Prostate gland (tissue), 2 donors: ENCODE measurements around the gene MTRFR. TPM values are rescaled to one million over a fixed set of nuclear protein-coding genes. Genes with fewer than 3 reads are reported as not detected.
A peak's percentile ranks its signal among the peaks of the same experiment; 100 is the strongest.

Experiments
- DNase-seq: peaks from one replicate; pipeline ENCODE4 v3.0.0-alpha.2; 2019; ENCODE audit warnings: low spot score
- H3K27ac ChIP-seq, 2 donors: fragments of 200-600 bp; sonication (generic); 2 replicates each; pipeline ENCODE4 v1.5.1; 2017 to 2019
- H3K27me3 ChIP-seq: fragments of 200-600 bp; sonication (generic); replicated peaks from 2 replicates; pipeline ENCODE4 v1.5.1; 2019; ENCODE audit not compliant: insufficient read depth
- H3K36me3 ChIP-seq, 2 donors: fragments of 200-600 bp; sonication (generic); 1 replicate in 1 of 2; 2 replicates in 1 of 2; pipeline versions ENCODE4 v1.5.1 to v1.8.1; 2017 to 2019
- H3K4me1 ChIP-seq: fragments of 200-600 bp; sonication (generic); replicated peaks from 2 replicates; pipeline ENCODE4 v1.5.1; 2019
- H3K4me3 ChIP-seq, 2 donors: fragments of 200-600 bp; sonication (generic); 2 replicates each; pipeline ENCODE4 v1.5.1; 2017 to 2019
- H3K9me3 ChIP-seq: fragments of 200-600 bp; sonication (generic); 2 replicates; pipeline ENCODE4 v1.5.1; 2017
- POLR2A ChIP-seq: fragments of 450-650 bp; IDR thresholded peaks from one replicate; pipeline ENCODE4 v1.6.1; 2016; ENCODE audit warnings: antibody characterized with exemption, mild to moderate bottlenecking
- POLR2AphosphoS5 ChIP-seq: sonication (generic); formaldehyde crosslinking; IDR thresholded peaks from one replicate; pipeline ENCODE4 v1.6.1; 2017; ENCODE audit warnings: antibody characterized with exemption
- WGBS: methylation state at CpG from one replicate; pipeline ENCODE4 v1.1.5; 2018; 5-methylcytosine and 5-hydroxymethylcytosine counted together
- intact Hi-C: fragments of 100-400 bp; cut with DNase I; formaldehyde crosslinking; loops from one replicate; pipeline ENCODE4 v1.14.2; 2022
- total RNA-seq, 2 donors: library from RNA; depleted of rRNA; stranded (reverse); fragments of >200 nt; gene quantifications; one replicate each; pipeline ENCODE4 v1.1.0, GENCODE V29; 2016
- TF ChIP-seq, protein P1 (sequence below), 4 experiments: fragments of 200-600 bp in 2 of 4; fragments of 450-650 bp in 2 of 4; sonication (generic) in 2 of 4; IDR thresholded peaks; 1 replicate in 3 of 4; 2 replicates in 1 of 4; pipeline ENCODE4 v1.5.1; 2016 to 2019; ENCODE audit warnings: antibody characterized with exemption in 4 of 4, mild to moderate bottlenecking in 2 of 4, moderate library complexity in 2 of 4

The MTRFR gene
- total RNA-seq, 2 donors from 2014 or later, result 18.3 to 26.7 TPM

DNA sequence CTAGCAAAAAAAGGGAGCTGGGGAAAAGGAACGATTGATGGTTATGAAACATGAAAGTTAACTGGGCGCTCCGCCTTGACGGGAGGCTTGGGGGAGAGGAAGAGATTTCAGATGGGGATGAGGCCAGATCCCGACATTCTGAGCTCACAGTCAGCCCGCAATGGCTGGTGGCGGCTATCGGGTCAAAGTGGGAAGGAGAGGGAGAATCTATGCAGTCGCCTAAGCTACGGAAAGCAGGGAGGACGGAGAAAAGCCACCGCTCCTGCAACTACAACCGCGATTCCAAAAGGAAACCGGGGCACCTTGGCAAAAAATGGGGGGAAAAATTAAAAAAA is 797 bp upstream of the MTRFR start:
- no peaks in the 10 kb centered on the region for H3K36me3 ChIP-seq
- DNase-seq, result peak; percentile 20
- intact Hi-C loops, result loop anchor here (2.0 to 10.0 kb wide), 4 partner anchors 82 to 368 kb away; partner anchors contain the start of genes ARL6IP4 and PITPNM2
- TF ChIP-seq POLR2A (no peak), POLR2AphosphoS5 (no peak)
- TF ChIP-seq, protein P1, sequence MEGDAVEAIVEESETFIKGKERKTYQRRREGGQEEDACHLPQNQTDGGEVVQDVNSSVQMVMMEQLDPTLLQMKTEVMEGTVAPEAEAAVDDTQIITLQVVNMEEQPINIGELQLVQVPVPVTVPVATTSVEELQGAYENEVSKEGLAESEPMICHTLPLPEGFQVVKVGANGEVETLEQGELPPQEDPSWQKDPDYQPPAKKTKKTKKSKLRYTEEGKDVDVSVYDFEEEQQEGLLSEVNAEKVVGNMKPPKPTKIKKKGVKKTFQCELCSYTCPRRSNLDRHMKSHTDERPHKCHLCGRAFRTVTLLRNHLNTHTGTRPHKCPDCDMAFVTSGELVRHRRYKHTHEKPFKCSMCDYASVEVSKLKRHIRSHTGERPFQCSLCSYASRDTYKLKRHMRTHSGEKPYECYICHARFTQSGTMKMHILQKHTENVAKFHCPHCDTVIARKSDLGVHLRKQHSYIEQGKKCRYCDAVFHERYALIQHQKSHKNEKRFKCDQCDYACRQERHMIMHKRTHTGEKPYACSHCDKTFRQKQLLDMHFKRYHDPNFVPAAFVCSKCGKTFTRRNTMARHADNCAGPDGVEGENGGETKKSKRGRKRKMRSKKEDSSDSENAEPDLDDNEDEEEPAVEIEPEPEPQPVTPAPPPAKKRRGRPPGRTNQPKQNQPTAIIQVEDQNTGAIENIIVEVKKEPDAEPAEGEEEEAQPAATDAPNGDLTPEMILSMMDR (IDR thresholded peaks at IDR 0.05), result no peak
- peak overlapping the region; percentile 55 to 73 for H3K4me3 ChIP-seq
- H3K27ac ChIP-seq, result peak overlapping the region; percentile 80 to 89
- peaks cover 16% of the 10 kb centered on the region for H3K4me1 ChIP-seq
- H3K9me3 ChIP-seq, result no peaks in the 10 kb centered on the region
- WGBS, result under 1% methylated on average over 15 of the region's 15 CpGs
- no peaks in the 10 kb centered on the region for H3K27me3 ChIP-seq

- intact Hi-C loops, result loop anchor here (2.0 to 10.0 kb wide), 4 partner anchors 83 to 369 kb away; partner anchors contain the start of genes ARL6IP4 and PITPNM2
- H3K27ac ChIP-seq, result peak overlapping the region; percentile 85 to 89
- peak overlapping the region; percentile 55 to 73 for H3K4me3 ChIP-seq
- WGBS, result 6% methylated on average over 38 of the region's 42 CpGs
- no peak for DNase-seq
- peaks cover 16% of the 10 kb centered on the region for H3K4me1 ChIP-seq
- TF ChIP-seq, protein P1 (IDR thresholded peaks at IDR 0.05), result peak in 1 of 4 experiments; percentile 24
- TF ChIP-seq POLR2AphosphoS5, result no peak
- H3K27me3 ChIP-seq, result no peaks in the 10 kb centered on the region
- H3K9me3 ChIP-seq, result no peaks in the 10 kb centered on the region
- H3K36me3 ChIP-seq, result no peaks in the 10 kb centered on the region
Observed at GRCh38 chr12:123233505-123234308, 471 bp downstream of the MTRFR start.

DNA sequence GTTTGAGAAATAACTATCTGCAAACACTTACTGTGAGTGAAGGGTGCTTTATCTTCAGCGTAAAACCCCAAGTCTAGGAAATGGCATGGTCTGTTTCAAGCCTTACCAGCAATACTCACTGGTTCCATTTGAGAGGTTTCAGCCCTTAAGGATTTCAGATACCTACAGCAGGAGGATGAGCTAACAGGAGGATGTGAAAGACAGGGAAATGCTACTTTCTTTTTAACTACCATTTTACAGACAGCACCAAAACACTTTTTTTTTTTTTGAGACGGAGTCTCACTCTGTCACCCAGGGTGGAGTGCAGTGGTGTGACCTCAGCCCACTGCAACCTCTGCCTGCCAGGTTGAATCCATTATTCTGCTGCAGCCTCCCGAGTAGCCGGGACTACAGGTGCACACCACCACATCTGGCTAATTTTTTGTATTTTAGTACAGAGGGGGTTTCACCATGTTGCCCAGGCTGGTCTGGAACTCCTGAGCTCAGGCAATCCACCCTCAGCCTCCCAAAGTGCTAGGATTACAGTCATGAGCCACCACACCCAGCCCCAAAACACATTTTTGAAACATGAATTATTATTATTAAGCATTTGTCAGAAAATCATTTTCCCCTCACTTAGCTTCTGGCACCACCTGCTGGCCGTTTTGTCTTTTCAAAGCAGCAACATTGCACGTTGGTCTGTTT is 4.6 kb downstream of the MTRFR start:
- WGBS, result 59% methylated on average over 6 of the region's 6 CpGs
- no peaks in the 10 kb centered on the region for H3K36me3 ChIP-seq
- peak; percentile 60 for DNase-seq
- H3K27ac ChIP-seq, result no peak overlapping the region
- peaks cover 13% of the 10 kb centered on the region for H3K4me1 ChIP-seq
- no peak overlapping the region for H3K4me3 ChIP-seq
- intact Hi-C loops, result loop anchor here (10.0 kb wide), 1 partner anchor 373 kb away; no protein-coding TSS in a partner anchor
- peak; percentile 35 for TF ChIP-seq POLR2AphosphoS5
- no peak for TF ChIP-seq POLR2A
- TF ChIP-seq, protein P1 (IDR thresholded peaks at IDR 0.05), result peak; percentile 37 to 80 (median 76)
- H3K9me3 ChIP-seq, result no peaks in the 10 kb centered on the region
- H3K27me3 ChIP-seq, result no peaks in the 10 kb centered on the region

DNA sequence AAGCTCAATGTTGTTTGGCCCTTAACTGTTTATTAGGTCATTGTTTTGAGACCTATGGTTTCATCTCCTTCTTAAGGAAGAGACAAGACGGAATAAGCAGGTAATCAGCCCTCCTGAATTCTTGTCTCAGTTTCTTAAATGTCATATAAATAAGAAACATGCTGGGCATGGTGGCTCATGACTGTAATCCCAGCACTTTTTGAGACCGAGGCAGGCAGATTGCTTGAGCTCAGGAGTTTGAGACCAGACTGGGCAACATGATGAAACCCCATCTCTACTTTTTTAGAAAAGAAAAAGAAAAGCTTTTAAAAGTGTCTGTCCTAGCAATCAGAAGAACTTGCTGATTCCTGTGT is 5.1 kb downstream of the MTRFR start:
- H3K4me1 ChIP-seq, result peaks cover 13% of the 10 kb centered on the region
- DNase-seq, result no peak
- no peak for TF ChIP-seq POLR2A
- TF ChIP-seq, protein P1 (IDR thresholded peaks at IDR 0.05), result no peak
- no peak for TF ChIP-seq POLR2AphosphoS5
- H3K27me3 ChIP-seq, result no peaks in the 10 kb centered on the region
- intact Hi-C loops, result loop anchor here (10.0 kb wide), 1 partner anchor 374 kb away; no protein-coding TSS in a partner anchor
- no peak overlapping the region for H3K4me3 ChIP-seq
- no peaks in the 10 kb centered on the region for H3K36me3 ChIP-seq
- H3K9me3 ChIP-seq, result no peaks in the 10 kb centered on the region
- no peak overlapping the region for H3K27ac ChIP-seq
- whole genome bisulfite sequencing, result 58% methylated on average over 2 of the region's 2 CpGs
